NCI-H2081 treated with DMSO at 0.1 percent for 48 hours (cell line): ENCODE results near the gene CTNND2.

ENCODE experiments used
- DNase-seq: peaks from one replicate; lab custom pipeline; 2025; lab: John Stamatoyannopoulos, UW

CTNND2 gene

DNA sequence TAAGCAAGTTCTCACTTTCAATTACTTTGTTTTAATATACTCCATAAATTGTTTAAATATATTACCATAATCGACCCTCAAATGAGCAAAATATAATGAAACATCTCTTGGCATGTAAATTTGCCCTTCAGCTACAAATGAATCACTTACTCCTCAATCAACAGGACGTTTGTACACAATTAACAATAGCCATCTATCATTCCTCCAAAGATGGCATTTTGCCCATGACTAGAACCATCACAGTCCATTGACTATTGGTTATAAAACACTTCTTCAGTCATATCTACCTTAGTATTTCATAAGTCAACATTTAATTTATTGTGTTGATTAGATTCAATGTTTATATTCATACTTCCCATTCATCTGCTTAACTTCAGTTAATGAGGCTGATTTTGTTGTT is 127.2 kb downstream of the CTNND2 start:
- DNase-seq = no peak

DNA sequence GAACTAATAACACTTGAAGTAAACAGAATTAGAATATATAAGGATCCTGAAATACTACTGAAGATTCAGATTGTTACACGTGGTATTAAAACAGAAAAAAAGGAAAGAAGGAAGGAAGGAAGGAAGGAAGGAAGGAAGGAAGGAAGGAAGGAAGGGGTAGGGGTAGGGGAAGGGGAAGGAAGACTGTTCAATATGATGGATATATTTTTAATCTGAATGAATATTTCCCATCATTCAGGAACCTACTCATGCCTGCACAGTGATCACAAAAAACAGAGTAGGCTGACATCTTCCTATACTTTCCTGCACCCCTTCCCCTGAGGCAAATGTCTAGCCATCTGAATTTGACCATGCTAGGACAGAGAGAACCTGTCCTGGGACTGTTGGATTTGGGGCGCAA is 133.9 kb downstream of the CTNND2 start:
- no peak for DNase-seq

DNA sequence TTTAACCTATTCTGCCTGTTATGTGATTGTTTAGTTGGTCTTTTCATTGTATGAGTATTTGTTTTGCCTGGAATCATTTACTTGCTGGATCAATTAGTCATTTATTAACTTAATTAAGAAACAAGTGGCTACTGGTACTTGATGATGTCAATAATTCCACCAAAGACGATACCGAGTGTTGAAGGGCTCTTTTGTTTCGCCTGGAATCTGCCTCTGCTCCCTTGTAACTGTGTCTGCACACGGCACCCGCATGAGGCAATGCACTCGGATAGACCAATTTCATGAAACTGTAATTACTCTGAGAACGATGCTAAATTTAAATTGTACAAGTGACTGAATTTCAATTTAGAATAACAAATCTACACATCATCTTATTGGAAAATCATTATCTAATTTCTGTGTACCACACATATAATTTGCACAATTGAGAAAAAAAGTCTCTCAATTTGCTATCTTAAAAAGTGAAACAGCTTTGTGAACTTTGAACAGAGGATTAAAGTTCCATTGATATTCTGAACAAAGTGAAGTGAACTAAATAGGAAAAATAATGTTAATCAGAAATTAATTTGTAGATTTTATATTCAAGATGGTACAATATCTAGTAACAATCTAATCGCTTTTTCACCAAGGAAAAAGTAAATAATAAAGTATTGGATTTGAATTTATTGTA is 143.2 kb downstream of the CTNND2 start:
- no peak for DNase-seq

DNA sequence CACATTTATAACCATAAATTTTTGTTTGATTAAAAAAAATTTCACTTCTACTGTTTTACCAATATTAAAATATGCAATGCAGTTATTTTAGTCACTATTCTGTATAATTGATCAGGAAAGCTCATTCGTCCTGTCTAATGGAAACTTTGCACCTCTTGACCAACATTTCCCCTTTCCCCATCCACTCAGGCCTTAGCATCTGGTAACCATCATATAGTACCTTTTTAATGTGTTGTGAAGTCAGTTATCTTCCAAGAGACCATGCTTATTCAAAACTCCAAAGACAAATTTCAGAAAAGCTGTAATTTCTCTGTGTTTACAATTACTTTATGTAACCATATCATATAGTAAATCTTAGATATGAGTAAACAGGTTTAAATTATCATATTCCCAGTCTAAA is 145.9 kb downstream of the CTNND2 start:
- DNase-seq = no peak

DNA sequence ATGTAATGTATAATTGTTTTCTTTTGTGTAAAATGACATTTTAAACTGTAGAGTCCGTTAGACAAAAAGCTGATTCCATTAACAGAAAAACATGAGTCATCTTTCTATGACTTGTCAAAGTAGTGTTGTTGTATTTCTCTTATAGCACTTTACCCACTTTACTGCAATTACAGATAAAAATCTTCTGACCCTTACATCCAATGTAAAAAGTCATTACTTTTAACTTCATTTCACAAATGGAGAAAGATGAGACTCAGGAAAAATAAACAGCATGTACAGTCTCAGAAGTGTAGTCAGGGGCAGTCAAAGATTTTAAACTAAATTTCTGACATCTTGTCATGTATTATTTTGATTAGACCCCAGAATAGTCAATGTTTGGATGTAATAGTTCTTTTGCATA is 146.6 kb downstream of the CTNND2 start:
- no peak for DNase-seq

DNA sequence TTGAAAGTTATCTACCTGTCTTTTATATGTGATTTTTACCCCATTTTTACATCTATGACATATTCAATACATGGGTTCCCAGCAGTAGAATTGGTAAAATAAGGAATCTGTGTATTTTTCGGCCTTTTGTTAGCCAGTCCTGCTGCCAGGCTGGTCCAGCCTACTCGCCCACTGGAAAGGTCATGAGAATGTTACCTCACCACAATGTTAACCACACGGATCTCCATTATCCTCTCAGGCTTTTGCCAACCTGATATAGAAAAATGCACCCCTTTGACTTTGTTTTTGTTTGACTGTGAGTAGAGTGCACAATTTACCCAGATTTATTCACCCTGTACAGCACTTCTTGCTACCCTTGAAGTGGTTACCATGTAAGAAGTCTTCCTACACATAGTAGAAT is 167.2 kb downstream of the CTNND2 start:
- no peak for DNase-seq

DNA sequence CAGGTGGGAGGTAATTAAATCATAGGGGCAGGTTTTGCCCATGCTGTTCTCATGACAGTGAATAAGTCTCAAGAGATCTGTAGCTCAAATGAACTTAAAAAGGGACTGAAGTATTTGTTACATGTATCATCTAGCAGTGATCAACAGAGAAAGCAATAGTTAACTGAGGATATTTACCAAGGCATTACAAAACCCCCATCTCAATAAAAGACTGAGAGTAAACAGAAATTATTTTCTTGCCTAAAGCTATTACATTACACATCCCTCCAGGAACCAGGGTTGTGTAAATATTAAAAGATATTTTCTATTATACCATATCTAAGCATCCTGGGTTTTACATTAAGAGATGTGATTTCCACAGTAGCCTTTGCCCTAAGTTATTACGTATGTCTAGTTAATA is 169.9 kb downstream of the CTNND2 start:
- peak; percentile 57 for DNase-seq

DNA sequence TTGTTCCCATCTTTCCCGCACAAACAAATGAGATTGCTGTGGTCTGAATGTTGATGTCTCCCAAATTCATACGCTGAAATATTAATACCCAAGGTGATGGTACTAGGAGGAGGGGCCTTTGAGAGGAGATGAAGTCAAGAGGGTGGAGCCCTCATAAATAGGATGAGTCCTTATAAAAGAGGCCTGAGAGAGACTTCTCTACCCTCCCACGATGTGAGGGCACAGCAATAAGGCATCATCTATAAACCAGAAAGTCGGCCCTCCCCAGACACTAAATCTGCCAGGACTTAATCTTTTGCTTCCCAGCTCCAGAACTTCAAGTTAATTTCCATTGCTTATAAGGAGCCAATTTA is 170.4 kb downstream of the CTNND2 start:
- DNase-seq = no peak

DNA sequence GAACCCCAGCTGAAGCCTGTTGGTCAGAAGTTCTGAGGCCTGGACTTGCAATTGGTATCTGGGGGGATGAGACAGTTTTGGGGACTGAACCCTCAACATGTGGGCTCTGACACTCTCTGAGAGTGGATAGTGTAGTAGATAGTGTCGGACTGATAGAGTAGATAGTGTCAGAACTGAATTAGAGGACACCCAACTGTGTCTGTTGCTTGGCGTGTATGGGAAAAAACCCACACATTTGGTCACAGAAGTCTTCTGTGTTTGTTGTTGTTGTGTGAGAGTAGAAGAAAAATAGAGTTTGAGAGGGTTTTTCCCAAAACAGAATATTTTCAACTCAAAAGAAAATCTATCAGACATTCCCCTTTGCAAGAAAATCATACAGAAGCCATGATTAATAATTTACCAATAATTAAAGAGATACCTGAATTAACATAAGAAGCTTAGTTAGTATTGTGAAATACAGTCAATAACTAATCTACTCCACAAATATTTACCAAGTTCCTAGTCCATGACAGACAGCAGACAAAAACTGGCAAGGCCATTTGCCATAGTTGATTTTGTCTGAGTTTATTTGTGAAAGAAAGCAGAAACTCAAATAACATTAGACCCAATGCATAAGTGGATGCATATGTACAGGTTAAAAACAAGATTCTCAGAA is 170.9 kb downstream of the CTNND2 start:
- no peak for DNase-seq

DNA sequence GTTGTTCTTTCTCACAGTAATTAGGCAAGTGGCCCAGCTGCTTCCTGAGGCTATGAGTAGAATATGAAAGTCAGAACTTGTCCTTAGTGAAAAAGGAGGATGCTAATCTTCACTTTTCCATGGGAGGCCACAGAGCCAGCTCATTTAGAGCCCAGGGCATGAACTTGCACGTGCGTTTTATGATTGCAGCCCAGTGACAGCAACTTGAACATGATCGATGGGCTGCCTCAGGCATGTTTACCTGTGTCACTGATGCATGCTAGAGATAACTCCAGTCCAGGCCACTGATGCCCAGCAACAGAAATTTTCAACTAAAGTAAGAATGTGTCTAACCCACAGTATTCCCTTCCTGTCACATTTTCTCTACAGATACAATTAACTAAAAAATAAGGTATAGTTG is 179.3 kb downstream of the CTNND2 start:
- no peak for DNase-seq

DNA sequence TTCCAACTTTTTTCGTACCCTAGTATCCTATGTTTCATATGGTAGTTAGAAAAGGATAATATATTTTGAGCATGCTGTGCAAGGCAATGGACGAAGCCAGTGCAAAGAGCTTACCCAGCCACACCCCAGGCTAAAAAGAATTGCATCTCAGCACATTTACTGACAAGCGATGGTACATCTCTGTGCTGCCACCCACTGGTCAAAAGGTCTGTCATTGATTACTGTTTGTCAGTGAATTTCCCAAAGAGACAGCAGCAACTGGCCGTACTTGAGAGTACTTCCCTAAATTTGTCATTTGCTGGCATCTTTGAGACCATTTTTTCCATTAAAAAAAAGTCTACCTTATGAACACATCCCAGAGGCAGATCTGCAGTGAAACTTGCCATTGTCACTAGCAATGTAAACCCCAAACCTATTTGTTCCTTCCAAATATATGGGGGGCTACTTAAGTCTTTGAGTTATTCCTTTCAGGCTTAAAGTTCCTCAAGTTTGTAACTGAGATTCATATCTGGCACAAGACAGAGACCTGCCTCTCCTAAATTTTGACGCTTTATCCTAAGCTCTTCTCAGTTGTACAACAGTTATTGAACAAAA is 184.3 kb downstream of the CTNND2 start:
- peak; percentile 67 for DNase-seq

DNA sequence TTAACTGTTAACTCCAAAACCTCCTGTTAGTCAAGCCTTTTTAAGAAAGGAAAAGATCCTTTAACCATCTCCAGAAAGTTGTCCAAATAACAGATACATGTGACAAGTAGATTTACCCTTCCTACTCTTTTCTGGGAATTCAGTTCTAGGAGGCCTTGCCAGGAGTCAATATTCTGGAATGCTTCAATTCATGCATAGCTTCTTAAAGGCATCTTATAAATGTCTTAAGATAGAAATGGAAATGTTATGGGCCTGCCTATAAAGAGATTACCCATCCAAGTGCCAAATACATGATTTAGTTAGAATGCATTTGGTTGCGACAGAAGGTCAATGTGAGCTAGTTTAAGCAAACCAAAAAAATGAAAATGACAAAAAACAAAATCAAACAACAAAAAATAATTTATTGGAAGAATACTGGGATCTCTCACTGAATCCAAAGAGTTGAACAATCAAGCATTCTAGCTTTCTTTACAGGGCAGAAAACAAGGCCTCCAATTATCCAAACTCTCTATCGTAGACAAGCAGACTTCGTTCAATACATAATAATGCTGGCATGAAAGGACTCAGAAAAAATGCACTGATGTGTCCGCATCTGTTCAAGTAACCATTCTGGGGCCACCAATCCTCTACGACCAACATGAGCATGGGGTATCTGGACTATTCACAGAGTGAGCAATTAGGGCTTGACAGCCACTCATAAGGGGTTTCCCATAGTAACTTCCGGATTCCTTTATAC is 188.6 kb downstream of the CTNND2 start:
- no peak for DNase-seq

DNA sequence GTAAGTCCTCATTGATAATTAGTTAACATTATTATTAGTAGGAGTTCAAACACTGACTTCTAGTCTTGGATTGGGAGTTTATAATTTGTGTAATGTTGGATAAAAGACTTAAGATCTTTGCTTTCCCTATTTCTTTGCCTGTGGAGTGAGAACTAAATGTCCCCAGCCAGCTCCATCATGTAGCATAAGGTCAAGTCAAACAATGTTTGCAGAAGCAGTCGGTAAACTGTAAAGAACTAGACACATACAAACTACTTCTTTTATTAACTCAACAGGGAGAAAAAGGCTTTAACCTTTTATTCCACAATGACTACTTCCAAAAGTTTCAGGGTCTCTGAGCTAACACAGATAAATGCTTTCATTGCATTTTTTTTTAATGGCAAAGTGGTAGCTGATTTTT is 192.3 kb downstream of the CTNND2 start:
- no peak for DNase-seq

DNA sequence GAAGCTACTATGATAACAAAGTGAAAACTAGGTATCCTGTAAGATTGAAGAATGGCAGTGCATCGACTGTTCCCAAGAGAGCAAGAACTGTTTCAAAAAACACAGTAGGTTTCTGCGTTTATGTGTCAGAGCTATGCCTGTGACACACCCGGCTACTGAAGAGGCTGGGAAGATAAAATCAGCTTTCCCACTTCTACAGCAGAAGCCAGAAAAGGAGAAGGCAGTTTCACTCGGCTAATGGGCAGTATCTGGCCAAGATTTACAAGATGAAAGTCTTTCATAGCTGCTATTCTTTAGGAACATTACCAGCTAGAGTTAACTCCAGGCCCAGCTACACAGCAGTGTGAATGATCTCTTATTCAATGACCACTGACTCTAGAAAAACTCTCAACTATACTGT is 195.2 kb downstream of the CTNND2 start:
- no peak for DNase-seq

DNA sequence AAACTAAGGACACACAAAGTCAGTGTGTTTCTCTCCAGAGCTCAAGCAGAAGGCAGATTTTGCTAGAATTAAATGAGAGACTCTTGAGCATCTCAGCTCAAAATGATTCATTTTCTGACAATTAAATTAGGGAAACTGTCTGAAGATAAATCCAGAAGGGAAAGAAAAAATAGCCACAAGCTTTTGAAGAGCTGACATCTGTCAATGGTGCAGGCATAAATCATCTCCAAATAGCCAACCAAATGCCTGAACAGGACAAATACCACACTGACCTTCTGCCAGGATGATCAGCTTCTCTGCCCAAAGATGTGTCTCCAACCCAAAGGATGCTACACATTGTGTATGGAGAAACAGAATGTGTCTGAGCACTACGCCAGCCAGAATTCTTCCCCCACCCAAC is 199.3 kb downstream of the CTNND2 start:
- DNase-seq = no peak

DNA sequence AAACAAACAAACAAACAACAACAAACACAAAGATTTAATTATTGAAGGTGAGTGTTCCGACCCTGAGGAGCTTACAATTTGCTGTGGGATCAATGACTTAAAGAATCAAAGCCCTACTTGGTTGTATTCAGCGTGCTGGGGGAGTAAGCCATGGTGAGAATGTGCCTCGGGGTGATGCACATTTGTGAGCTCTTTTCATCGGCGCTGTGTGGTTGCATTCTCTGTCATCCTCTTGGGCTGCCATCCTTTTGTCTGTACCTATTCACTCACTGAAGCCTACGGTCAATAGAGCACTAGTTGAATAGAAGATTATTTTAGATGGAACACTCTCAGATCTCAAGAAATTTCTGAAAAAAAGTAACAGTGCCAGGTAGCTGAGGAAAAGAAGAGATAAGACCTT is 203.9 kb downstream of the CTNND2 start:
- DNase-seq = no peak

DNA sequence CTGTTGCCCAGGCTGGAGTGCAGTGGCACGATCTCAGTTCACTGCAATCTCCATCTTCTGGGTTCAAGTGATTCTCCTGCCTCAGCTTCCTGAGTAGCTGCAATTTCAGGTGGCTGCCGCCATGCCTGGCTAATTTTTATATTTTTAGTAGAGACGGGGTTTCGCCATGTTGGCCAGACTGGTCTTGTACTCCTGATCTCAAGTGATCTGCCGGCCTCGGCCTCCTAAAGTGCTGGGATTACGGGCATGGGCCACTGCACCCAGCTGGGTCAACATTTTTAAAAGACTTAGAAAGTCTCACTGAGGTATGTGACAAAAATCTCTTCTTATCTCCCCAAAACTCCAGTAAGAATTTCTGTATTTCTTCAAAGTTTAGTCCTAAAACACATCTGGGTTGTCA is 211.6 kb downstream of the CTNND2 start:
- no peak for DNase-seq

DNA sequence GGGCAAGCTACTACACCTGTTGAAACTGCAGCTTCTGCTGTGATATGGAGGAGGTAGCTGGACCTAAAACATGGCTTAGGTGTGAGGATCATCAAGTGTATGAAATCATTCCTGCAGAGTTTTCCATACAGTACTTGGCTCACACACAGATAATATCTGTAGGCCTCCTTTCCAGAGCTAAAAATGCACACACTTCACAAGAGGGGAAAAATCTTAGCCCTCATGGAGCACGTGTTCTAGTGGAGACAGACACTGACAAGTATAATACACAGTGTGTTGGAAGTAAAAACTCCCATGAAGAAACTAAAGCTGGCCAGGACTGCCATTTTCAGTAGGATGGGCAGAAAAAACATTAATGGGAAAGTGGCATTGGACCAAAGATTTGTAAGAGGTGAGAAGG is 216.7 kb downstream of the CTNND2 start:
- no peak for DNase-seq

DNA sequence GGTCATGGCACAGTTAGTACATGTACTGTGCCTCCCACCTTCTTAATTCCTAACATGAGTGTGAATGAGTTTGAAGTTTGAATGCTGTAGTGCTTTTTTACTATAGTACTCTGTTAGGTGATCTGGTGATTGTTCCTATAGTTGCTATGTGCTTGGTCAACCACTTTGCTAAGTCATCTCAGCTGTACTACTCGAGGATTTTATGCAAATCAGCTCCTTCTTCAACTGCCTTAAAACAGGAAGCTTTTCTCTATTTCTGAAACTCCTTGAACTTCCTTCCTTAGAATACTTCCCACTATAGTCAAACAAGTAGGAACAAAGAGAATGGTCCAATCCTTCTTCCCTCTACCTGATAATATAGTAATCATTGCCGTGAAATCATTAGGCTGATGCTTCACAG is 219.6 kb downstream of the CTNND2 start:
- no peak for DNase-seq

DNA sequence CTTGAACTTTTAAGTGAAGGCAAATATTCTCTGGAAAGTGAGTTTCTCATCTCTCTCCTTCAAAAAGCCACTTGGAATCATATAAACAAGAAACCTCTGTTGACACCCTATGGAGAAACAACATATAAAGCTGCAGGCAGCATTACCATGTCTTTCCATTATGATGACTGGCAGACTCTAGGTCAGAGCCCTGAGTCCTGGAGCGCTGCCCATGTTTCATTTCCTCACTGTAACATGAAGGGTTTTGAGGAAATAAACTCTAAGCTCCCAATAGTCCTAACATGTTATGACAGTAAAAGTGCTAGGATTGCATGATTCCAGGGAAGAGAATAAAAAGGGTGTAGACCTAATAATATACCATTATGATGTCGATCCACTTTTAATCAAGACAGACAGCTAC is 220.6 kb downstream of the CTNND2 start:
- no peak for DNase-seq

DNA sequence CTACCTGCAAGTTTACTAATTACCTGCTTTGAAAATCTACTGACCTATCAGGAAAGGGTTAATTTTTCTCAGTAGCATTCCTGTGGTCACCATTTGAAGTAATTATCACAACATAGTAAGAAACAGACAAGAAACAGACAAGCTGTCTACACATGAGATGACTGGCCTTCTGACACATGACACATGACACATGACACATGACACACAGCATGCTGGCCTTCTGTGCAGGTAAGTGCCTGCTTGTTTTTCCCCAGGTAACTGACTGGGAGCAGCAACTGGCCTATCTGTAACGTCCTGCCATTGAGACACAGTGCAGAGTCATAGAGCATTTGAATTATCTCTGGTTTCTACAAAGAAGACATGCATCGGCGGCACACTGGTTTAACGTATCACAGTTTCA is 222.4 kb downstream of the CTNND2 start:
- no peak for DNase-seq

DNA sequence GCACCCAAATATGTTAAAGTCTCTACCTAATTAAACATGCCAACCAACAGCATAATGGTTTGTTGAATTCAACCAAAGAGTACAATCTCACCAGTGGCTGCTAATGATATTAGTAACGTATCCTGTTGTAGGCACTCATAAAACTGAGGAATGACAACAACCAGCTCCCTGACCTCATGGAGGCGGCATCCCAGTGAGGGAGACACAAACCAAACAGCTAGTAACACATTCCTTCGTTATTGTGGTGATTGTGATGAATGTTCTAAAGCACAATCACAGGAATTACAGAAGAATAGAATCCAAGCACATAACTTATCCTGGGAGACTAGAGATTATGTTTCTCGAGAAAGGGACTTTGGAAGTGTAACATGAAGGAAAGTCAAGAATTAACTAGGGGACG is 224.6 kb downstream of the CTNND2 start:
- DNase-seq = no peak

DNA sequence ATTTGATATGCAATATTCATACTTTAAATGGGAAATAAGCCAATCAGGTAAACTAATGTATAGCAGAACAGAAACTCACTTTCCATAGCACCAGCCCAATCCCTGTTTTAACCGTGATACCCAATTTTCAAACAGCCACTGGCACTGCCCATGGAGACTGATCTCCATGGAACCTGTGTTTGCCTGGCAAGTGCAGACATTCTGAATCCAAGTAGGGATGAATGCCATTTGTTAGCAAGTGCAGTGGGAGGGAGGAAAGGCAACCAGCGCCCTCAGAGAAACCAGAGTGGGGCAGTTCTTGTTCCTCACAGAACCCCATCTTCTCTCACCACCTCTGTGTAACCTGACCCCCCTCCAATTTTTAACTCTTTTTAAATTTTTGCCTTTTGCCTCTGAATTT is 229.1 kb downstream of the CTNND2 start:
- DNase-seq = no peak
